Stimulated activated CD4-positive, alpha-beta T cell treated with anti-CD3 and anti-CD28 coated beads, Interleukin-4, amount 100 ng/mL, for 4 hours (primary cell): ENCODE results near the gene CACNG6.
A peak's percentile ranks its signal among the peaks of the same experiment; 100 is the strongest.

Source experiments
- DNase-seq, 2 experiments: peaks; one replicate each; pipeline ENCODE4 v3.0.0-alpha.2; 2020

CACNG6 gene

DNA sequence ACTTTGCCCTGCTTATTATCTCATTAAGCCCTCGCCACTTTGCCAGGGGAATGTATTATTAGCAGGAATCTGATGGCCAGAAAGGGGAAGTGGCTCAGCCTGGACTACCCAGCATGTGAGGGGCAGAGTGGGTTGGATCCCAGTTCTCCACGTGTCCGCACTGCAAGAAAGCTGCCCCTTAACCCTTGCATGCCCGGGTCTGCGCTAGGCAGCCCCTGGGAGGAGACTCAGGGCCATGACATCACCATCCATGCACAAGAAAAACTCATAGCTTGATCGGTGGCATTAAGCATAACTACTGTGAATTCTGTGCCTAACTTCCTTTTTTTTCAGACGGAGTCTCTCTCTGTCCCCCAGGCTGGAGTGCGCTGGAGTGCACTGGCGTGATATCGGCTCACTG is 19.8 kb upstream of the CACNG6 start:
- DNase-seq, result no peak

DNA sequence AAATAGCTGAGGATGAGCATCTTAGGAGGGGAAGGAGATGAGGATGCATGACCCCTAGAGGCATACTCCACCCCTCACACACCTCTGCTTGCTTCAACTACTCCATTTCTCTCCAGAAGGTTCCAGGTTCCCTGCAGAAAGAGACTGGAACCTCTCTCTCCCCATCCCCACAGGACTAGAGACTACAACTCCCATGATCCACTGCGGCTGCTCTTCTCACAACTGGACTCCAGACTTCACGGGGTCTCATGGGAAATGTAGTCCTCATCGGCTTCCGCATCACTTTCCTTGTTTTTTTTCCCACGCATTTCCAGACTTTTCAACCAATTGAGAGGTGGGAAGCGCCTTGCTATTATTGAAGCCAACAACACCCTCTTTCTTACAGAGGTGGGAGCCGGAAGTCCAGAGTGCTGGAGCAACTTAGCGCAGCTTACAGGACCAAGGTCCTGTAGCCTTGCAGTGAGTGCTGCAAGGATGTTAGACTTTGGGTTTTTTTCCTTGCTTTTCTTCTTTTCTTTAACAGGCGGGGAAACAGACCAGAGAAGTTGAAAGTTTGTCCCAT is 13.9 kb upstream of the CACNG6 start:
- DNase-seq, result peak; percentile 55 to 58

DNA sequence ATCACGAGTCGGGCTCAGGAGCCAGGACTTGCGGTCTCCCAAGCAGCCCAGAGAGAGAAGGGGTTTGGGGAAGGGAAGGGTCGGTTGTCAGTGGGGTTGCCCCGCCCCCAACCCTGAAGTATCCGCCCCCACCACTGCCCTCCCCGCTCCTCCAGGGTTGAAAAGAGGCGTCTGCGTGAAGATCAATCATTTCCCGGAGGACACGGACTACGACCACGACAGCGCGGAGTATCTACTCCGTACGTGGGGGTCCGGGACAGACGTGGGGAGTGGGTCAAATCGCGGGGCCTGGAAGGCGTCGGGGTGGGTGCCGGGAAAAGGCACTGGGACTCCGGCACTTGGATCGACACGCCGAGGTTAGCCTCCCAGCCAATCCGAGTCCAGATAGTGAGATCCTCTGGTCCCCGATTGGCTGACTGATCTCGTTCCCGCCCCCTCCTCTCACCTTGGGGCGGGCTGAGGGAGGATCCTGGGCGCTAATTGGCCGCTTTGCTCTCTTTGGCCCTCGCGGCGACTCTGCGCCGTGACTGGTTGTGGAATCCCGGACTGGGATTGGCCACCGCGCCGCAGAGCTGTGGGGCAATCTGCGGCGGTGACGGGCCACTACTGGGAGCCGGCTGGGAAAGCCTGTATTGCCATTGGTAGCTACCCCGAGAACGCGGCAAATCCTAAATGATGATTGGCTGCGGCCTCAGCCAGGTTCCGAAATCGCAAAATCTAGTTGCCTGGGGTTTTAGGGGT is 13.3 kb upstream of the CACNG6 start:
- peak; percentile 24 to 33 for DNase-seq

DNA sequence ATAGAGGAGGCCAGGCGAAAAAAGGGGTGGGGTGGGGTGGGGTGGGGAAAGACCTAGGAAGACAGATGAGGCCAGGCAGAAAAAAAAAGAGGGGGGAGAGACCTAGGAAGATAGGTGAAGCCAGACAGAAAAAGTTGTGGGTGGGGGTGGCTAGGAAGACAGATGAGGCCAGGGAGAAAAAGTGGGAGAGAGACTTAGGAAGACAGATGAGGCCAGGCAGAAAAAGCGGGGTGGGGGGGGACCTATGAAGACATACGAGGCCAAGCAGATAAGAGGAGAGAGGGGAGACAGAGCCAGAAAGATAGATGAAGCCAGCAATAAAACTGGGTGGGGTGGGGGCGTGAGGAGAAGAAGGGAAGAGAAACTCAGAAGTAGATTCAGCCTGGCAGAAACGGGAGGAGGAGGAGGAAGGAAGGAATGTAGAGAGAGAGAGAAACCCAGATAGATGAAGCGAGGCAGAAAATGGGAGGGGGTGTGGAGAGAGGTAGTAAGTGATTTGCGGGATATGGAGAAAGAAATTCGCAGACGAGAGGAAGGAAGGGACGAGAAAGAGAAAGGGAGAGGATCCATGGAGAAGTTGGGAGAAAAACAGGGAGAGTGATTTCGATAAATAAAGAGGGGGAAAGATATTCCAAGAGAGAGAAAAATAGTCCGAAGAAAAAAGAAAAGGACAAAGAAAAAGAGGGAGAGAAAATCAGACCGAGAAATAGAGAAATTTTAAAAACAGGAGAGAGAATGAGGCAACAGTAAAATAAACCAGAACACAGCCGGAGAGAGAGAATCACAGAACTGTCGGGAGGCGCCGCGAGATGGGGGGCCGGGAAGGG is 12.2 kb upstream of the CACNG6 start:
- no peak for DNase-seq

DNA sequence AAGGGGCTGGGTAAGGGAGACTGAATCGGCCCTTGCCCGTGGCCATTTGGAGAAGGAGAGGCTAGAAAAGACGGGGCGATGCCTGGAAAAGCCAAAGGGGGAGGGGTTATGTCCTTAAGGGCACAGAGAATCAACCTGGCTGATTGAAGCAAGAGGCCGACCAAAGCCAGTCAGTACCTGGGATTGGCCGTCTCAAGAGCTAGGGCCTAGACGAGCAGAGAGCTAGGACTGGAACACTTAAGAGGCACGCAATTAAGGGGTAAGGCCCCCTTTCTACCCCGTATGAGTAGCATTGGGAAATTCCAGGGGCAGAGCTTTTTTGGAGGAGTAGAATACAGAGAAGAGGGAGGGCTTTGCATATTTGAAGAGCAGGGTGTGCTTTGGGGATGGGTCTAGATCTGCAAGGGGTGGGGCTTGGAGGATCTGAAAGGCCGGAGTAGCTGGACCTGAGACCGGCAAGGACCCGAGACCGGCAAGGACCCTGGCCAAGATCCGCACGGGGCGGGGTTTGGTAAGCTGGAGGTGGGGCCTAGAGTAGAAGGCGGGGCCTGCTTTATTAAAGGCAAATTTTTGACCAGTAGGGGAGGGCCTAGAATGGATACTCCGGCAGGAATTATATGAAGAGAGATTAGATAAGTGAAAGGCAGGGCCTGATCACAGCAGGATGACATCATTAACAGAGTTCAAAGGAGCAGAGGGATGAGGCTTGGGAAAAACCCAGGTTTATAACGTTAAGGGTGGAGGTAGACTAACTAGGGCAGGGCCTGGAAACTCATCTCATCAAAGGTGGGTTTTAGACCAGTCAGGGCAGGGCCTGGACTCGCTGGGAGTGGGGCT is 10.7 kb upstream of the CACNG6 start:
- no peak for DNase-seq

DNA sequence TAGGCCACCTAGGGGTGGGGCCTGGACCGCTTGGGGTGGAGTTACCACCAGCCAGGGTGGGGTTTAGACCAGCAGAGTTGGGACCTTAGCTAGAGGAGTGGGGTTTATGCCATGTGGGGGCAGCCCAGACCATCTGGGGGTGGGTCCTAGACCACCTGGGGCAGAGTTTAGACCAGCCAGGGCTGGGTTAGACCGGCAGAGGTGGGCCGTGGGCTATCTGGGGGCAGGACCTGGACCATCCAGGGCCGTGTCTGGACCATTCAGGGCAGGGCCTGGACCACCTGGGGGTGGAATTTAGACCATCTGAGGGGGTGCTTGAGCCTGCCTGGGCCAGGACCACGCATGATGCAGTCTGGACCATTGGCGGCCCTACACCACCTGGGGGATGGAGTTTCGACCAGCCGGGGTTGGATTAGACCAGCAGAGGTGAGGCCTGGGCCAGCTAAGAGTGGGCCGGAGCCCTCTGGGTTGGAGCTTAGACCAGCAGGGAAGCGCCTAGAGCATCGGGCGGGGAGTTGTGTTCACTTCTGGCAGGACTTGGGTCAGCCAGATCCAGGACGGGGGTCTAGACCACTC is 10.0 kb upstream of the CACNG6 start:
- no peak for DNase-seq

DNA sequence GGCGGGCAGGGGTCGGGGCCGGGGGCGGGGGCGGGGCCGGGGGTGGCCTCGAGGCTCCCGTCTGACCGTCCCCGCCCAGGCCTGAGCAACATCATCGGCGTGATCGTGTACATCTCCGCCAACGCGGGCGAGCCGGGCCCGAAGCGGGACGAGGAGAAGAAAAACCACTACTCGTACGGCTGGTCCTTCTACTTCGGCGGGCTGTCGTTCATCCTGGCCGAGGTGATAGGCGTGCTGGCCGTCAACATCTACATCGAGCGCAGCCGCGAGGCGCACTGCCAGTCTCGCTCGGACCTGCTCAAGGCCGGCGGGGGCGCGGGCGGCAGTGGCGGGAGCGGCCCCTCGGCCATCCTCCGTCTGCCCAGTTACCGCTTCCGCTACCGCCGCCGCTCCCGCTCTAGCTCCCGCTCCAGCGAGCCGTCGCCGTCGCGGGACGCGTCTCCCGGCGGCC is 9.4 kb upstream of the CACNG6 start:
- DNase-seq, result no peak

DNA sequence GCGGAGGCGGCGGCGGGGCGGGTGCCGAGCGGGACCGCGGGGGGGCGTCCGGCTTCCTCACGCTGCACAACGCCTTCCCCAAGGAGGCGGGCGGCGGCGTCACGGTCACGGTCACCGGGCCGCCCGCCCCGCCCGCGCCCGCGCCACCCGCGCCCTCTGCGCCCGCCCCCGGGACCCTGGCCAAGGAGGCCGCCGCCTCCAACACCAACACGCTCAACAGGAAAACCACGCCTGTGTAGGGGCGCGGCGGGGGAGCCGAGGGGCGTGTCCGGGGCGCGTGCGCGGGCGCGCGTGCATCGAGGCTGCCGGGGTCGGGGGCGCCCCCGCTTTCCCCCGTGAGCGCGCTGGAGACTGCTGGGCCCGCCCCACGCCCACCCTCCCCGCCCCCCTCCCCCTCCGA is 8.8 kb upstream of the CACNG6 start:
- peak in 1 of 2 experiments; percentile 40 for DNase-seq

DNA sequence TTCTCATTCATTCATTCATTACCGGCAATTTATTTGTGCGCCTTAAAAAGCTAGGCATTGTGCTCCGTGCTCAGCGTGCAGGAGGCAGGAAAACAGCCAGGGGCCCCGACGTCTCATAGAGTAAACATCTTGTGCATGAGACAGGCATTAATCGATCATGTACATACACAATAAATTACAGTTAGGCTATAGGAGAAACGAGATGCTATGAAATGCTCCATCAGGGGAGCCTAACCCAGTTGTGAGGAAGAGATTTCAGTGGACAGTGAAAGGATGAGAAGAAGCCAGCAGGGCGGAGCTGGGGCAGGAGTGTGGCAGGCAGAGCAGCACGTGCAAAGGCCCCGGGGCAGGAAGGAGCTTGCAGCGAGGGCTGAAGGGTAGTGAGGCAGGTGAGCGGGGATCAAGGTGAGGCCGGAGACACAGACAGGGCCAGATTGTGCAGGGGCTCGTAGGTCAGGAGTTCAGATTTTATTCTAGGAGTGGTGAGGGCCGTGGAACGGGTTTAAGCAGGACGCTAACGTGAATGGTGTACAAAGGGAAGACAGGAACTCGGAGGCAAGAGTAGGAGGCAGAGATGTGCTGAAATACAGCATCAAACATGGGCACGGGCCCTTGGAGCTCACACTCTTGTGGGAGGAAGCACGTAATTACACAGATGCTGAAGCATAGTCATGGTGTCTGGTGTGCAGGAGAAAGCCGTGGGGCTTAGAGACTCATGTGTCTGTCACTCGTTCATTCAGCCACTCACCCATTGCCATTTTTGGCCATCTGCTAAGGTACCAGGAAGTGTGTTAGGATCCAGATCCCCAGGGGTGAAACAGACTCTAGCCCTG is 7.8 kb upstream of the CACNG6 start:
- no peak for DNase-seq

DNA sequence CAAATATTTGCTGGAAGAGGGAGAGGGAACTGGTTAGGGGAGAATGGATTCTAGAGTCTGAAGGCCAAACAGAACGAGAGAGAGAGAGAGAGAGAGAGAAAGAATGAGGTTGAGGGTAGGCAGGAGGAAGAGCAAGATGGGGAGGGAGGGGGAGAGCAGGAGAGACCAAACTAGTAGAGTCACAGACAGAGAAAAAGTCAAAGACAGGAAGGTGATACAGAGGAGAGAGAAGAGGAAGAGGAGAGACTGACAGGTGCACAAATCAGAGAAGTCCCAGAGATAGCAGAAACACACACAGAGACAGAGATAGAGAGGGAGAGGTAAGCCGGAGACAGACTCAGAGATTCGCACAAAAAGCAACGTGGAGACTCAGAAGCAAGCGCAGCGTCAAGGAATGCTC is 5.6 kb upstream of the CACNG6 start:
- DNase-seq, result no peak

DNA sequence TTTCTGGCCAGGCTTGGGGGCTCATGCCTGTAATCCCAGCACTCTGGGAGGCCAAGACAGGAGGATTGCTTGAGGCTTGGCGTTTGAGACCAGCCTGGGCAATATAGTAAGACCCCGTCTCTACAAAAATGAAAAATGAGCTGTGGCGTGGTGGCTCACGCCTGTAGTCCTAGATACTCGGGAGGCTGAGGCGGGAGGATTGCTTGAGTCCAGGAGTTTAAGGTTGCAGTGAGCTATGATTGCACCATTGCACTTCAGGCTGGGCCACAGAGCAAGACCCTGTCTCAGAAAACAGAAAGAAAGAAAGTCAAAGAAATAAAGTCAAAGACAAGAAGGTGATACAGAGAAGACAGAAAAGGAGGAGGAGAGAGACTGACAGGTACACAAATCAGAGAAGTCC is 2.5 kb upstream of the CACNG6 start:
- DNase-seq, result no peak

DNA sequence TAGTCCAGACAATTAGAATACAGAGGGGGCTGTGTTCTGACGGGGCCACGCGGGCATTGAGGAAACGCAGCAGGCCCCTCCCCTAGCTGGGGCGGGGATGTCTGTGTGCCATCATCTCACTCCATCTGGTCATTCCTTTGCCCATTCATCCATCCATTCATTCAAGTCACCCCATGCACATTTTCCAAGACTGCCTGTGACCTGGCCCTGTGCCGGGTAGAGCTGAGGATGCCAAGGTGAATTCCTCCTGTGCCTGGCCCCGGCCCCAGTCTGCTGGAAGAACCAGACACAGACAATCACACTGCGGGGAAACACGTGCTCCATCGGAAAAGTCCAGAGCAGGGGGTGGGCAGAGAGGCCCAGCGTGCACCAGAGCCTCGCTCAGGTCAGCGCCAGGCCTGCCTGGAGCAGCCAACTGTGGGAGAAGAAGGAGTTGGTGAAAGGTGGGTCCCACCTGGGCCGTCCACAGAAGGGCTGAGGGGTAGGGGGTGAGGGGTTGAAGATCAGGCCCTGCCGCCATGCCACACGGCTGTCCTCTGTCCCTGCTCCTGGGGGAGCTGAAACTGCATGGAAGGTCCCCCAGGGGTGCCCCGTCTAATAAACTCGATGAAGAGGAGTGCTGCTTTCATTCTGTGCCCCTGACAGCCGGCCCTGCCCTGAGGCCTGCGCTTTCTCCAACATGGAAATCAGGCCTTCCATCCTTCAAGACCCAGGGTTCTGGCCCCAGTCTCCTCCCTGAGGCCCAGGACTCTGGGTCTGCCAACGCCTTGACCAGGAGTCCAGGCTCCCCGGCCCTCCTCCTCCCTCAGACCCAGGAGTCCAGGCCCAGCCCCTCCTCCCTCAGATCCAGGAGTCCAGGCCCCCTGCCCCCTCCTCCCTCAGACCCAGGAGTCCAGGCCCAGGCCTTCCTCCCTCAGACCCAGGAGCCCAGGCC is 1.6 kb upstream of the CACNG6 start:
- no peak for DNase-seq

DNA sequence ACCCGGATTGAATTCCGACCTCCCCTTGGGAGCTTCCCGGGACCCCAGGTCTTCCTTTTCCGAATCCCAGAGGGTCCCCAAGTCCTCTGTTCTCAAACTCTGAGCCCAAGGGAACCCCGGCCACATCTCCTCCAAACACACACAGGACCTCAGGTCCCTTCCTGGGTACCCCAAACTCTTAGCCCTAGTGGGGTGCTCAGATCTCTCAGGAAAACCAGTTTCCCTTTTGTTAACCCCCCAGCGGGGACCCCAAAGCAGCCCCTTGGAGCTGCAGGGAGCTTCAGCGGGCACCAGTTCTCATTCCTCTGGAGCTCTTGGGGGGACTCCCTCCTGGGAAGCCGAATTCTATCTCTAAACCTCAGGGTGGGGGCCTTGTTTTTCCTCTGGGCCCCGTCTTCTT is 774 bp downstream of the CACNG6 start:
- no peak for DNase-seq

DNA sequence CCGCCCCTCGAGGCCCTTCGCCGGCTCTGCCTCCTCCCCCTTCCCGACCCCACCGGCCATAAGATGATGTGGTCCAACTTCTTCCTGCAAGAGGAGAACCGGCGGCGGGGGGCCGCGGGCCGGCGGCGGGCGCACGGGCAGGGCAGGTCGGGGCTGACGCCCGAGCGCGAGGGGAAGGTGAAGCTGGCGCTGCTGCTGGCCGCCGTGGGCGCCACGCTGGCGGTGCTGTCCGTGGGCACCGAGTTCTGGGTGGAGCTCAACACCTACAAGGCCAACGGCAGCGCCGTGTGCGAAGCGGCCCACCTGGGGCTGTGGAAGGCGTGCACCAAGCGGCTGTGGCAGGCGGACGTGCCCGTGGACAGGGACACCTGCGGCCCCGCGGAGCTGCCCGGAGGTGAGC is 1.4 kb downstream of the CACNG6 start:
- DNase-seq, result no peak

DNA sequence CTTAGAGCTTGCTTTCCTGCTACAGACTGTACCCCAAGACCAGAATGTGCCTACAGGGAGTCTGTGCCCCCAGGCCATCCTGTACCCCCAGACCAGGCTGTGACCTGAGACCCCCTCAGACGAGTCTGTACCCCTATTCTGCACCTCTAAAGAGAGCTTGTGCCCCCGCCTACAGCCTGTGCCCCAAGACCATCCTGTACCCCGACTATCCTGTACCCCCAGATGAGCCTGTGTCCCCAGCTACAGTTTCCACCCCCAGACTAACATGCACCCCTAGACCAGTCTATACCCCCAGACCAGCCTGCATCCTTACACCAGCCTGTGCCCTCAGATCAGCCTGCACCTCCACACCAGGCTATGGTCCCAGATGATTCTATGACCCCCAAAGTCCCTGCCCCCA is 2.0 kb downstream of the CACNG6 start:
- DNase-seq, result no peak

DNA sequence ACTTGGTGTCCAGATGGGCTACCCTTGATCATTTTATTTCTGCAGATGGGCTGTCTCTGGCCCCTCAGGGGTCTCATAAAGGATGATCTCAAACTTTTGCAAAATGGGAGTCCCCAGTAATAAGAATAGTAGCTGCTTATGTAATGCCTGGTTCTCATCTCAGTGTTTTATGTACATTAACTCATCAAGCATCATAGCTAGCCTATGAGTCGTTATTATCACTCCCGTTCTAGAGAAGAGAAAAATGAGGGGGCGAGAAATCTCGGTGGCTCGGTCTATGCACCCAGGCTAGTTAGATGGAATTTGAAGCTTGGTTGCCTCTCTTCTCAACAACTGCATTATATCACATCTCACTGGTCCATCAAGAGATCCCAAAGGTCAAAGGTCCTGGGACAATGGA is 3.4 kb downstream of the CACNG6 start:
- DNase-seq, result no peak

DNA sequence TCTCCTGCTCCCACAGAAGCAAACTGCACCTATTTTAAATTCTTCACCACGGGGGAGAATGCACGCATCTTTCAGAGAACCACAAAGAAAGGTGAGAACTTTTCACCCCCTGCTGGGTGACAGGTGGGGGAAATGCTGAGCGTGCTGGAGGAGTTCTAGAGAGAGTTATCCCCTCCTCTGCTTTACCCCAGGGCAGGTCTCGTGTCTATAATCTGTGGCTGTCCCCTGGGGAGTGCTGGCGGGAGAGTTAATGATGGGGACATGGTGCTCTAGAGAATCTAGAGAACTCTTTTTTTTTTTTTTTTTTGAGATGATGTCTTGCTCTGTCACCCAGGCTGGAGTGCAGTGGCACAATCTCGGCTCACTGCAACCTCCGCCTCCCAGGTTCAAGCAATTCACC is 6.8 kb downstream of the CACNG6 start:
- no peak for DNase-seq

DNA sequence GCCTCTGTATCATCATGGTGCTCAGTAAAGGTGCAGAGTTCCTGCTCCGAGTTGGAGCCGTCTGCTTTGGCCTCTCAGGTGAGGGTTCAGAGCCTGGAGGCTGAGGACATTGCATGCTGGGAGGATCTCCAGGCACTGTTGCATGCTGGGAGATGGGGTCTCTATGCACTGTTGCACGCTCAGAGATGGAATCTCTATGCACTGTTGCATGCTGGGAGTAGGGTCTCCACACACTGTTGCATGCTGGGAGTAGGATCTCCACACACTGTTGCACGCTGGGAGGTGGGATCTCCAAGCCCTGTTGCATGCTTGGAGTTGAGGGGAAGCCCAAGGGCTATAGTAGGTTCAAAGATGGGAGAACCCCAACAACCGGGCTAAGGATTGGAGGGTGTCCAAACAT is 8.3 kb downstream of the CACNG6 start:
- no peak for DNase-seq

DNA sequence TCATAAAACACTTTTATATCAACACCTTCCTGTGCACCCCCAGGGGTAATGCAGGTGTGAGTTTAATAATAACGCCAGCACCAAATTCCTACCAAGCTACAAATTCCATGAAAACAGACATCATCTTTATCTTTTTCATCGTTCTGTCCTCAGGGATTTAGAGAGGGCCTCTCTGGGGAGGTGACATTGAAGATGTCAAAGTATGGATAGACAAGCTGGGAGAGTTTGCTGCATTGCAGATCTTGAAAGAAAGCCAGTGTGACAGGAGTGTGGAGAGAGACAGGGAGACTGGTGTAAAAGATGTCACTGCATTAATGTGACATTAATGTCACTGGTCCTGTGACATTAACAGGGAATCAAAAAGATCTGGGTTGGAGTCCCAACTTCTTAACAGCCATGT is 10.1 kb downstream of the CACNG6 start:
- no peak for DNase-seq

DNA sequence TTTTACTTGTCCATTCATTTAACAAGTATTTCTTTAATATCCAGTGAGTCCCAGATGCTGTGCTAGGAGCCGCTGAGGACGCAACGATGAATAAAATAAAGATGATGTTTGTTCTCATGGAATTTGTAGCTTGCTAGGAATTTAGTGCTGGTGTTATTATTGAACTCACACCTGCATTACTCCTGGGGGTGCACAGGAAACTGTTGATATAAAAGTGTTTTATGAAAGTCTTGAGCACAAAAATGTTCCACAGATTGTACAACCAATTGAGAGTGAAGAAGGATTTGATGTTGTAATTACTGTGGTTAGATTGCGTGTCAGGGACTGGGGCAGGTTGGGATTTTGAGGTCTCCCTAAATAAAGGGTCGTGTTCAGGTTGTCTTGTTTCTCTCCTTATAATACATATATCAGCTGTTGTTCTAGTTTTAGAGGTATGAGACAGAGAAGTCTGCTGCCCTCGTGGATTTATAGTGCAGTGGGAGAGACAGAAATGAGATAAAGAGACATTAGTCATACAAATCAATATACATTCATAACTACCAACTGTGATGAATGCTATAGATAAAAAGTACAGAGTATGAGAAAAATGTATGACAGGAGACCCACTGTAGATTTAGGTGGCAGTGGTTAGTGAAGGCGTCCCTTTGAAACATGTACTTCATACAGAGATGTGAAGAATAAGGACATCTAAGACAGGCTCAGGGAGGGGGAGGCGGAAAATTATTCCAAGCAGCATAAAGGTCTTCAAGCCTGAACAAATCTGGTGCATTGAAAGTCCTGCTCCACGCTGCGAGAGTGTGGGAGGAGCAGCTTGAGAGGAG is 11.3 kb downstream of the CACNG6 start:
- no peak for DNase-seq
